Effector memory CD4-positive, alpha-beta T cell (primary cell): Measurements from ENCODE around the gene PDXK.

Source experiments
- DNase-seq, 3 donors: peaks; one replicate each; pipeline ENCODE4 v3.0.0-alpha.2; 2020
- H3K27ac ChIP-seq: 2 replicates; pipeline ENCODE4 v1.7.0; 2013; ENCODE audit warnings: mild to moderate bottlenecking, low read length, moderate library complexity; ENCODE audit not compliant: insufficient read depth, poor library complexity, severe bottlenecking
- H3K27me3 ChIP-seq: replicated peaks from 2 replicates; pipeline ENCODE4 v1.7.0; 2013; ENCODE audit warnings: mild to moderate bottlenecking, low read length; ENCODE audit not compliant: insufficient read depth, control insufficient read depth, poor library complexity, severe bottlenecking
- H3K36me3 ChIP-seq: 2 replicates; pipeline ENCODE4 v1.7.0; 2013; ENCODE audit warnings: mild to moderate bottlenecking, low read length, moderate library complexity; ENCODE audit not compliant: control insufficient read depth, insufficient read depth
- H3K4me1 ChIP-seq: 2 replicates; pipeline ENCODE4 v1.7.0; 2013; ENCODE audit warnings: low read length, mild to moderate bottlenecking; ENCODE audit not compliant: control insufficient read depth, insufficient read depth, poor library complexity, severe bottlenecking
- H3K4me3 ChIP-seq: 2 replicates; pipeline ENCODE4 v1.7.0; 2013; ENCODE audit warnings: low read length, low read depth, mild to moderate bottlenecking; ENCODE audit not compliant: insufficient read depth, poor library complexity, severe bottlenecking
- H3K9me3 ChIP-seq: 2 replicates; pipeline ENCODE4 v1.7.0; 2013; ENCODE audit warnings: mild to moderate bottlenecking, low read length, moderate library complexity; ENCODE audit not compliant: control insufficient read depth

The PDXK gene

GRCh38 chr21:43802713-43803313, 83.9 kb downstream of the PDXK start:
- Histone ChIP-seq H3K4me1 (no peaks in the 10 kb centered on the region), H3K9me3 (no peaks in the 10 kb centered on the region), H3K27me3 (no peaks in the 10 kb centered on the region), H3K36me3 (peaks cover 64% of the 10 kb centered on the region), H3K4me3 (no peak overlapping the region), H3K27ac (no peak overlapping the region)
- no peak for DNase-seq

GRCh38 chr21:43803558-43804300, 84.8 kb downstream of the PDXK start:
- H3K4me3 ChIP-seq = no peak overlapping the region
- DNase-seq = no peak

GRCh38 chr21:43805275-43805800, 86.4 kb downstream of the PDXK start:
- DNase-seq = no peak
- Histone ChIP-seq H3K27ac (no peak overlapping the region), H3K4me1 (no peaks in the 10 kb centered on the region), H3K27me3 (no peaks in the 10 kb centered on the region), H3K9me3 (no peaks in the 10 kb centered on the region), H3K4me3 (no peak overlapping the region), H3K36me3 (peaks cover 40% of the 10 kb centered on the region)

More at GRCh38 chr21:43803558-43804300, 84.8 kb downstream of the PDXK start:
- Histone ChIP-seq H3K9me3 (no peaks in the 10 kb centered on the region), H3K27ac (no peak overlapping the region), H3K36me3 (peaks cover 55% of the 10 kb centered on the region), H3K27me3 (no peaks in the 10 kb centered on the region), H3K4me1 (no peaks in the 10 kb centered on the region)

GRCh38 chr21:43806017-43806710, 87.2 kb downstream of the PDXK start:
- no peak overlapping the region for H3K27ac ChIP-seq
- no peaks in the 10 kb centered on the region for H3K27me3 ChIP-seq
- no peak for DNase-seq
- peaks cover 31% of the 10 kb centered on the region for H3K36me3 ChIP-seq
- H3K4me3 ChIP-seq = no peak overlapping the region
- no peaks in the 10 kb centered on the region for H3K9me3 ChIP-seq
- peaks cover 7% of the 10 kb centered on the region for H3K4me1 ChIP-seq

- Histone ChIP-seq H3K27ac (no peak overlapping the region), H3K27me3 (no peaks in the 10 kb centered on the region), H3K9me3 (no peaks in the 10 kb centered on the region), H3K4me1 (peaks cover 8% of the 10 kb centered on the region), H3K36me3 (peaks cover 9% of the 10 kb centered on the region), H3K4me3 (no peak overlapping the region)
- DNase-seq = no peak
Measured at GRCh38 chr21:43808367-43808766, 89.4 kb downstream of the PDXK start.

- Histone ChIP-seq H3K4me3 (no peak overlapping the region), H3K4me1 (peaks cover 8% of the 10 kb centered on the region), H3K36me3 (peaks cover 5% of the 10 kb centered on the region), H3K27ac (no peak overlapping the region), H3K27me3 (no peaks in the 10 kb centered on the region), H3K9me3 (no peaks in the 10 kb centered on the region)
- DNase-seq = no peak
Measured at GRCh38 chr21:43808832-43809251, 89.9 kb downstream of the PDXK start.

GRCh38 chr21:43809346-43809799, 90.4 kb downstream of the PDXK start:
- Histone ChIP-seq H3K27ac (no peak overlapping the region), H3K4me3 (no peak overlapping the region), H3K27me3 (no peaks in the 10 kb centered on the region), H3K36me3 (peaks cover 3% of the 10 kb centered on the region), H3K4me1 (peaks cover 8% of the 10 kb centered on the region), H3K9me3 (no peaks in the 10 kb centered on the region)
- DNase-seq = no peak

GRCh38 chr21:43809853-43810504, 91.0 kb downstream of the PDXK start:
- H3K4me3 ChIP-seq = no peak overlapping the region
- H3K27ac ChIP-seq = no peak overlapping the region
- H3K27me3 ChIP-seq = no peaks in the 10 kb centered on the region
- no peaks in the 10 kb centered on the region for H3K9me3 ChIP-seq
- H3K4me1 ChIP-seq = peaks cover 8% of the 10 kb centered on the region
- peaks cover 3% of the 10 kb centered on the region for H3K36me3 ChIP-seq
- no peak for DNase-seq

GRCh38 chr21:43810505-43811261, 91.8 kb downstream of the PDXK start:
- H3K27me3 ChIP-seq = no peaks in the 10 kb centered on the region
- H3K4me3 ChIP-seq = no peak overlapping the region
- peaks cover 8% of the 10 kb centered on the region for H3K4me1 ChIP-seq
- peaks cover 3% of the 10 kb centered on the region for H3K36me3 ChIP-seq
- no peaks in the 10 kb centered on the region for H3K9me3 ChIP-seq
- H3K27ac ChIP-seq = no peak overlapping the region
- DNase-seq = peak; percentile 65 to 77 (median 68)
